HG03575 (cell line): Measurements from ENCODE around the gene ILDR2.

Experiments
- ATAC-seq: cut with Tn5 transposase; IDR thresholded peaks from one replicate; pipeline ENCODE4 v1.9.1; 2021; ENCODE audit not compliant: unreplicated experiment, insufficient number of reproducible peaks, low FRiP score; ENCODE audit errors: extremely low read depth

Gene ILDR2

DNA sequence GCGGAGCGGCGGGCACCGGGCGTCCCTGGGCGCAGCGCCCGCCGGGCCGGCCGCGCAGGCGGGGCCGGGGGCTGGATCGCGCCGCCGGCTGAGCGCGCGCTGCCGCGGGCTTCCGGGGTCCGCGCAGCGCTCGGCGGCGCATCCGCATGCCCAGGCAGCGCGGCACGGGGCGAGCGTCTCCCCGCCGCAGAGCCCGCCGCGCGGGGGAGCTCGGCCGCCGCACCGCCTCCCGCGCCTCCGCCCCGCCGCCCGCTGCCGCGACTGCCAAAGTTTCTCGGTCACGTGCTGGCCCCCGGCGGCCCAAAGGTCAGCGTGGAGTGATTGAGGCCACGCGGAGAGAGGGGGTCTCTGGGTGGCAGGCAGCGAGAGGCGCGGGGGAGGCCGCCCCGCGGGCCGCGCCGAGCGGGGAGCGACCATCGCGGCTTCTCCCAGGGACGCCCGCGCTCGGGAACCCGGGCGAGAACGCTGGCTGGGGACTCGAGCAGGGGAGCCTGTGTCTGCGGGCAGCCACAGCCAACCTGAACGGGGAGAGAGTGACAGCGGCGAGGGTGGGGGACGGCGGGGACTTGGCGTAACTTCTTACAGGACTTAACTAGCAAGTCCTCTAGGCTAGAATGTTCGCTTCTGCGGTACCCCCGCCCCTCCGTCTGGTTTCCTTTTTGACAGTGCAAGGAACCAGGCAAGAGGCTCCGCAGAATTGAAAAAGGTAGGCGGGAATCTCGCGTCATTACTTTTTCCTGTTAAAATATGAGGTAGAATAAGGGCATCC is at the start of gene ILDR2:
TSS of gene ILDR2 (minus strand) at position 180 of the 769 bp plus-strand sequence. CDS start 272 bp downstream, outside the sequence.
- ATAC-seq: no peak

DNA sequence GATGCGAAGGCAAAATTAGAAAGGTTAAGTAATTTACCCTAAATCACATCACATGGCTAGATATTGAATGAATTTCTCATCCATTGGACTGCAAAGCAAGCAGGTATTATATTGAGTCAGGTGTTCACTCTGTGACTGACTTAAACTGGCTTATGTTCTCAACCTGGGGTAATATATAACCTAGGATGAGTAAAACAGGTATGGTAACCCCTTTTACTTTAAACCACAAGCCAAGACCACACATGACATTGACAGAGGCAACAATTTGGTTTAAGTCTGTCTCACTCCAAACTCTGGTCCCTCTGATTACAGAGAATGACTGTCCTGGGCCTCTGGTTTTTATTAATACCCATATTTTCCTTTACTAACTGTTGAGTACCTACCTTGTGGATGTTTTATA is 47.0 kb upstream of the ILDR2 start:
- ATAC-seq: no peak

DNA sequence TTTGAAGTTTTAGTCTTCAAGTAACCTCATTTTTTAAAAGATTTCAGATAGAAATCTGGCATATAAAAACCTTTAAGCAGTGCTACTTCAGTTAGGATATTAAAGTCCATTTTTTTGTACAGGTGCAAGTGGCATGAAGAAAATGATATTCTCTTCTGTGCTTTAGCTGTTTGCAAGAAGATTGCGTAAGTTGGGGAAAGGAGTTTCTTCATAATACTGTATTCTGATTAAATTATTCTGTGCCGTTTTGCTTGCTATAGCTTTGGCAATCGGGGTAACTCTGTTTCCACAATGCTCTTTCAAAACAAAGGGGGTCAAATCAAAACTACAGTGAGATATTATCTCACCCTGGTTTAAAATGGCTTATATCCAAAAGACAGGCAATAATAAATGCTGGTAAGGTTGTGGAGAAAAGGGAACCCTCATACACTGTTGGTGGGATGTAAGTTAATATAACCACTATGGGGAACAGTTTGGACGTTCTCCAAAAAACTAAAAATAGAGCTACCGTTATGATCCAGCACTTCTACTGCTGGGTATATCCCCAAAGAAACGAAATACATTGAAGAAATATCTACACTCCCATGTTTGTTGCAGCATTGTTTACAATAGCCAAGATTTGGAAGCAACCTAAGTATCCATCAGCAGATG is 40.9 kb upstream of the ILDR2 start:
- no peak for ATAC-seq

DNA sequence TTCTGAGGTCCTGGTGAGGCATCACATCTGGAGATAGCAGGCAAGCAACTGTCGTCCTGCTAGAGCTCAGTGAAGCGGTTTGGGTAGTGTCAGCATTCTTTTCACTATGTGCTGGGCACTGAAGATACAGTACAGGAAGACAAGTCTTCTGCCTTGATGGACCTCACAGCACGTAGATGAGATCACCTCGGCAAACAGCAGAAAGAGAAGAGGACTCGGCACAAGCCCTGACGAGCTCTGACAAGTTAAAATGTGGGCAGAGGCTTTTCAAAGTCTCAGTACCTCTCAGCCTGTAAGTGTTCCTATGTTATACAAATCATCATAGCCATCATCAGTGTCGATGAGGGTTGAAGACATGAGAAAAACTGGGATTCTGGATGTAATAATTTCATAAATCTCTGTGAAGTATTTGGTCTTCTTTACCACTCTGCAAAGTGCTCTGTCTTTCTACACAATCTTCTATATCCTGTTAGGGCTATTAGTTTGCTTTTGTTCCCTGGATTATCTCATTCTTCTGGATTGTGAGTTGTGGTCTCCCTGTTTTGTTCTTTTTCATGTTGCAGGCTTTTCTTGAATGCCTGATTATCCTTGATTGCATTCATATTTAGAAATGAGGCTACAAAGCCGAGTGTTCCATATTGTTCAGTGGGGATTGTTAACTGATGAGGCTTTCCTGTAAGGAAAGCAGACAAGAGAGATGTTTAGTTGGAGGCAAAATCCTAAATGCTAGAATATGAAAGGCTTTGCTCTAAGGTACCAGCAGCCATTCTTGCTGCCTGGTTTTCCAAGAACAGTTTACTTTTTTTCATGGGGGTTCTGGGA is 38.0 kb upstream of the ILDR2 start:
- no peak for ATAC-seq

DNA sequence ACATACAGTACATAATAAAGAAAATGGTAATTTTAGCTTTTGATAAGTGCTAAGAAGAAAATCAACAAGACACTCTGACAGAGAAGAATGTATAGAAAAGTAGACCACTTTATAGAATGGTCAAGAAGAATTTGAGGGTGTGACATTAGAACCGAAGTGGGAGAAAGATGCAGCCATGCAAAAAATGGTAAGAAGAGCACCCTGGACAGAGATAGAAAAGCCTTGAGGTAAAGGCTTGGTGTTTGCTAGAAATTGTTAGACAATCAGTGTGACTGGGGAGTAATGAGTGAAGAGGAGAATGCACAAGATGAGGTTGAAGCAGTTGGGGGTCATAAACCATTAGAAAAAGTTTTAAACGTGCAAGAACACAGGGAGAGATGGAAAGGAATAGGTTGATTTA is 37.2 kb upstream of the ILDR2 start:
- no peak for ATAC-seq

GRCh38 chr1:167011560-167012191 is 36.3 kb upstream of the ILDR2 start:
- no peak for ATAC-seq

DNA sequence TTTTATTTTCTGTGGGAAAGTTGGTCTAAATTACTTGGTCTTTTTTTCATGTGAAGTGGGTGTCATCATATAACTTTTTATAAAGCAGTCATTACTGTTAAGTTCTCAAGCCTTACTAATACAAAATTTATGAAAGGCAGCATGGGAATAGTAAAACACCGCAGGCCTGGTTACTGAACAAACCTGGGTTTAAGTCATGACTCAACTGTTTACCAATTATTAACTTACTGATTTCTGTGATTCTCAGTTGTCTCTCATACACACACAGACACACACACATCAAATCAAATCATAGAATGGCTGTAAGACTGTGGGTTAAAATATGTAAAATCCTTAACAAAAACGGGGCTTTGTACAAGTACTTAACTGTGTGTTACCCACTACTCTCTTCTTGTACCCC is 28.4 kb upstream of the ILDR2 start:
- ATAC-seq: no peak

DNA sequence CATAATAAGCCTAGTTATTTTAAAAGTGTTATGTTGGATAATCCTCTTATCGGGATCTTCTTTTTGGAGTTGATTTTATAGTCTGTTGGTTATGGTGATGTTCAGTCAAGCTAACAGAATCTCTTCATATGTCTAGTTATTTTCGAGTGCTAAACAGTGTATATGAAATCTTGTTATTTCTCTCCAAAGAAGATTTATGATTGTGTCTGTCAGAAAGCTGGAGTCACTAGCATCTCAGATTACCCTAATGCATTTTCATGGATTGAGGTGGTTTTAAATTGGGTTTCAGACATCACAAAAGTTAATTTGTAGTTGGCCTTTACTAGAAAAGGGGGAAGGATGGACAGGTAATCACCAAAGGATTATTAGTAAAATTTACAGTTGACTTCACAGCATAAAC is 27.0 kb upstream of the ILDR2 start:
- ATAC-seq: no peak

DNA sequence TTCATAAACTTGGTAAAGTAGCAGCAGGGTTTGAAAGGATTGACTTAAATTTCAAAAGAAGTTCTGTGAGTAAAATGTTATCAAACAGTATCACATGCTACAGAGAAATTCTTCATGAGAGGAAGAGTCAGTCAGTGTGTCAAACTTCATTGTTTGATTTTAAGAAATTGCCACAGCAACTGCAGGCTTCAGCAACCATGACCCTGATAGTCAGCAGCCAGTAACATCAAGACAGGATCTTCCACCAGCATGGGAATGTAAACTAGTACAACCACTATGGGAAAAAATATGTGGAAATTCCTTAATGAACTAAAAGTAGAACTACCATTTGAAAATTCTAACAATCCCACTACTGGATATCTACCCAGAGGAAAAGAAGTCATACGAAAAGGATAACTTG is 25.2 kb upstream of the ILDR2 start:
- no peak for ATAC-seq

GRCh38 chr1:166999500-167000055 is 24.2 kb upstream of the ILDR2 start:
- no peak for ATAC-seq

DNA sequence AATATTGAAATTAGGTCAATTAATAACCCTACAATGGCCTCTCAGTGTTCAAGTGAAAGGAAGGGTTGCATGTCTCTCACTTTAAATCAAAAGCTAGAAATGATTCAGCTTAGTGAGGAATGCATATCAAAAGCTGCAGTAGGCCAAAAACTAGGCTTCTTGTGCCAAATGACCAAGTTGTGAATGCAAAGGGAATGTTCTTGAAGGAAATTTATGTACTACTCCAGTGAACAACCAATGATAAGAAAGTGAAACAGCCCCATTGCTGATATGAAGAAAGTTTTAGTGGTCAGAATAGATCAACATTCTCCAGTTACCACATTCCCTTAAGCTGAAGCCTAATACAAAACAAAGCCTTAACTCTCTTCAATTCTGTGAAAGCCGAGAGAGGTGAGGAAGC is 23.7 kb upstream of the ILDR2 start:
- no peak for ATAC-seq

- no peak for ATAC-seq
These were observed 13.7 kb upstream of the ILDR2 start, which contains the start of gene MAEL for GRCh38 chr1:166988974-166989515. MAEL (plus strand) TSS chr1:166989280; CDS start chr1:166989353, 73 bp downstream.

GRCh38 chr1:166981589-166981988 is 6.2 kb upstream of the ILDR2 start:
- ATAC-seq: no peak

DNA sequence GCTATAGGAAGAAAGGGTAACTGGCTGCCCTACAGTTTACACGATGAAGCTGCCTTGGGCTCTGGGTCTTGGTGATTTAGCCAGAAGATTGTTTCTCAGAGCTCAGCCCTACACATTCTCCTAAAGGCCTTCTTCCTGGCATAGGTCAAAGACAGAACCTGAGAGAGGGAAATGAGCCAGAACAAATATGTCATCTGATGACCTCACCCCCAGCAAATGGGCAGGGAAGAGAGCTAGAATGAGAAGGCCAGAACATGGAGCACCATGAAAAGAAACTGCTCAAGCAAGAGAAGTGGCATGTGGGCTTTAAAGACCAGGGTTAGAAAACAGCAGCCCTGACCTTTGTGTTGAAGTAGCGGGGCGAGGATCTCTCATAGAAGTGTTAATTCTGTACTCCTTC is 5.5 kb upstream of the ILDR2 start:
- no peak for ATAC-seq

GRCh38 chr1:166980383-166980782 is 5.0 kb upstream of the ILDR2 start:
- no peak for ATAC-seq

- no peak for ATAC-seq
These were observed 3.5 kb upstream of the ILDR2 start for GRCh38 chr1:166978821-166979220.

- ATAC-seq: no peak
These were observed 2.6 kb upstream of the ILDR2 start for GRCh38 chr1:166977951-166978350.

- no peak for ATAC-seq
These were observed 544 bp downstream of the ILDR2 start for GRCh38 chr1:166974647-166975345.
